ENCODE results near the gene KANTR.
"Not testable (repeated sequence)": the region's sequence is repeated elsewhere in the genome, so short reads cannot be mapped to it uniquely, and the experiment has no call there.

Gene KANTR

DNA sequence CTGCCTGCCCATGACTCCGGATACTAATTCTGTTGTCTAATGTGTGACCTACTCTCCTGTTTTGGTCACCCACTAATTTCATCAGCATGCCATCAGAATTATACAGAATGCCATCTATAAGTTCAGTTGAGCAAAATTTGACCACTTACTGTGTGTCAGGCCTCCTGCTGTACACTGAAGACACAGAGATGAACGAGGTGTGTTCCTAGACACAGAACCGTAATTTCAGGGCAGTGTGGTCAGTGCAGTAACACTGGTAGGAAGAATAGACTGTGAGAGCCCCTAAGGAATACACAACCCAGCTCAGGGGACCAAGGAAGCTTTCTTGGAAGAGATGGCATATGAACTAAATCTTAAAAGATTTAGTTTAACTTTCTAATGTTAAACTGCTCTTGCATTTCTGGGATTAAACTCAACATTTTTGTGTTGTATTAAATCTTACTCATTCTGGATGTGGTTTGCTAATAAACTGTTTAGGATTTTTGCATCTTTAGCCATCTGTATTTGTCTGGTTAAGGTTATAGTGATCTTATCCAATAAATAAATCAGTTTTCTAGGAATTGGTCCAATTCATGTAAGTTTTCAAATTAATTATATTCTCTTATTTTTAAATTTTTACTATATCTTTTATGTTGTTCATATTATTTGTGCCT is 34.3 kb downstream of the KANTR start:
- DNase-seq (ENCODE audit: low read depth), result peak; percentile 18

DNA sequence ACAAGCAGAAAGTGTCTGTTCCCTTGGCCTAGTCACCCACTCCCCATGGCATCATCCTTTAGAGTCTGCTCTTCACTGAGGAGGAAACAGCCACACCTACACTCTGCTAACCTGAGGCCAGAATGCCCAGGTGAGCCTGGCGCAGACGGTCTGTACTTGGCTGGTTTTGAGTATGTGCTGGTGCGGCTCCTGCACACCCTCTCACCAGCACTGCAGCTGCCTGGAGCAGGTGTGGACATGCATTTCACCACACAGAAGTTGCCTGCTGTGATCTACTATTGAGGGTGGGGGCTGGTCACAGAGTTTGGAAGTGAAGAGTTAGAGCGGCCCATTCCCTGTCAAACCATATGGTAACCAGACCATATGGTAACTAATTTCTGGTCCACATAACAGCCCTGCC is 39.5 kb downstream of the KANTR start:
- no peak for DNase-seq (ENCODE audit: low read depth)

- DNase-seq (ENCODE audit: low read depth), result no peak
Measured at GRCh38 chrX:53135581-53135980, 41.6 kb downstream of the KANTR start.

DNA sequence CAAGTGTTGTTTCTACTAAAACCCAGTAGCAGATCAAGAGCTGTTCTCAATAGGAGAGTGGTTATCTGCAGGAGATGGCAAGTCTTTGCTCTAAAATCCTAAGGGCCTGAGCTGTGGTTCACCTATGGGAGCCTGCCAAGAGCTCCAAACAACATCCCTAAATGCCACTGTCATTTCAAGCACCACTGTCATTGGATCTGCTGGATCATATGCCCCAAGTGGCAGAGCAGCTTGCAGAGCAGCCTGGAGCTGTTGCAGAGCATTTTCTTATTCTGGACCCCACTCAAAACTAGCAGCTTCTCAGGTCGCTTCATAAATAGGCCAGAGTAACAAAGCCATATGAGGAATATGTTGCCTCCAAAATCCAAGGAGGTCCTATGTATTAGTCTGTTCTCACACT is 59.6 kb downstream of the KANTR start:
- no peak for DNase-seq (ENCODE audit: low read depth)

DNA sequence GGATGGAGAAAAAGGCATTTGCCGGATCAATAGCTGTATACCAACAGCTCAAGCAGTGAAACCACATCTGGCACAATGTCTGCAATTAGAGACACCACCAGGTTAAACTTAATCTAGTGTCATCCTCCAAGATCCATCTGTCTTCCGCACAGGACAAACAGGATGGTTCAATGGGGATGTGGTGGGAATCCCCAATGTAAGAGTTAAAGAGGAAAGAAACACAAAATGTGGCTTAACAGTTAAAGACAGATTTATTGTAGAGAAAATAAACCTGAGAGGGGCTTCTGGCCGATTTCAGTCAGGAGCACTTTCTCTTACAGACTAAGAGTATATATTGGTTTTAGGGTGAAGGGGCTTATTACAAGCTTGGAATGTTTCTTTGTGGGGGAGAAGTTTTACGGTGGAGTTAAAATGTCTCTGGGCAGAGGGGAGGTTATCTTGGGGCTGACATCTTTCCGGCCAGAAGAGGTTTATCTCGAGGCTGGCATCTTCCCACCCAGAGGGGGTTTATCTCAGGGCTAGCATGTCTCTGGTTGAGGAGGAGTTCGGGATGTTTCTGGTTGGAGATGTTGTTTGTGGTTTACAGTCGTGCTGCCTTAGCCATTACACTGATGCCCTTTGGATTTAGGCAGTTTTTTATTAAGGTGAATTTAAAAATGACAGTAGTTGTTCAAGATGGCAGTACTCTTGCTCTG is 61.7 kb downstream of the KANTR start:
- DNase-seq (ENCODE audit: low read depth), result no peak

- no peak for DNase-seq (ENCODE audit: low read depth)
Measured at GRCh38 chrX:53156207-53156596, 62.3 kb downstream of the KANTR start.

GRCh38 chrX:53159184-53159583 is 65.2 kb downstream of the KANTR start:
- DNase-seq (ENCODE audit: low read depth), result no peak

DNA sequence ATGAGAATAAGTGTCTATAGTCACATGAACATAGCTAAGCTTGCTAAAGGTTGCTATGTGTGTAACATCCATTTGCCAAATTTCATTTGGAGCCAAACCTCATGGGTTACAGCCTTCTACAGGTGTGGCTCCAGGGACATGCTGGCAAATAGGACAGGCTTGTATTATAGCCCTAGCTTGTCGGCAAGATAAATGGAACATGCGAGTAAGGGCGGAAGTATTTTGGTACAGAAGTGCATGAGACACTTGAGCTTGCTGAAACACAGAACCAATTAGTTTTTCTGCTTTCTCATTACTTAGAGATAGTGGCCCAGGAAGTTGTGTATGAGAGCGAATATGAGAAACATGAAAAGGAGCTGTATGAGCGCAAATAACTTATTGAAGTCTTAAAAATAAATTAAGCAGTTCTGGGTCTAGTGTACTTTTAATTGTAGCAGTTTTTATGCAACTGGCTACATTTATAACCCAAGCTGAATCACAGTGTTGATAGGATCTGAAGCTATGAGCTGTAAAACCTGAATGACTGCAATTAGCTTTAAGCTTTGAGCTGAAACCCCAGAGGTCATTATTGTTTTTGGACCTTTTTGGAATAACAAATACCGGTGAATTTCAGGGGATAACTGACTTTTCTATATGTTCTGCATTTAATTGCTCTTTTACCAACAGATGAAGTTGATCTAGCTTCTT is 66.5 kb downstream of the KANTR start:
- no peak for DNase-seq (ENCODE audit: low read depth)

GRCh38 chrX:53163436-53163835 is 69.5 kb downstream of the KANTR start:
- no peak for DNase-seq (ENCODE audit: low read depth)

DNA sequence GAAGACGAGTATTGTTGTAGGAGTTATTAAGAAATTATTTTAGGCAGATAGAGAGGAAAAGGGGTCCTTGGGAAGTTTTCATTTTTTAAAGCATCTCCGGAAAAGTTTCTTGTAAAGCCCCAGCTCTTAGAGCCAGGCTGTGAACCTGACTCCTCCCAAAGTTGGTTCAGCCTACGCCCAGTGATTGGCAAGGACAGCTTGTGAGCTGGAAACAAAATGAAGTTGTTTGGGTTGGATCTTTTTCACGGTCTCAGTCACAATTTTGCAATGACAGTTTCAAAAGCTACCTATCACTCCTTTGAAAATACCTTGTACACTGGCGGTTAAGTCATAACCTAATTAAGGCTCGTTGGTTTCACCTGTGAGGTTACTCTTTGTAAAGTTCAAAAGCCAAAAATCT is 70.6 kb downstream of the KANTR start:
- DNase-seq (ENCODE audit: low read depth), result not testable (repeated sequence)

DNA sequence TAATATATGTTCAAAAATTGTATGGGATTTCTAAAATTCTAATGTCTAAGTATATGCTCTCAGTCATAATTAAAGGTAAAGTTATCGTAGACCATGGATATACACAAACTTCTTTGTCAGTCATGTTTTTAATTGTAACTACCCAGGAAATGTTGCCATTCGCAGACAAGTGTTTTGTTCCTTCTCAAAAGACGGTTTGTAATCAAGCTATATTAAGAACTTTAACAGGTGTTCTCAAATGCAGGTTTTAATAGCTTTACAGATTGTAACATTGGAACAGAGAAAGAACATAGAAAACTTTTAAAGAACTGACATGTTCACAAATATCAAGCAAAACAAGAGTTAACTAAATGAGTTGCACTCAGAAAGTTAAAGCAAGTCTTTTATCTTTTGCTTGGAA is 72.2 kb downstream of the KANTR start:
- DNase-seq (ENCODE audit: low read depth), result no peak

DNA sequence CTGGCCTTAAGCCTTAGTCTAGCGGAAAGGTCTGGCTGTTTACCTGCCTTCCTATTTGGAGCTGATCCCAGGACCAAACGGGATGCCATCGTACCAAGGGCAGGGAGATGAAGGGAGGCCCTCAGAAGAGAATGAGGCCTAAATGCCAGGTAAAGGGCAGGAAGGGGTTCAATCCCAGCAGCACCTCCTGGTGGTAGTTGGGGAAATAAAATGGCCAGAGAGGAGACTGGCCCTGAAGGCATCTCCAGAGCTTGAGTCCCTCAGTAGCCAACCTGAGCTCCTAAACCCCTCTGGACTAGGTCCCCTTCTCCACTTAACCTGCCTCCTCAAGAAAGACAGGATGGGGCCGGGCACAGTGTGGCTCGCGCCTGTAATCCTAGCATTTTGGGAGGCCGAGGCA is 77.4 kb downstream of the KANTR start:
- DNase-seq (ENCODE audit: low read depth), result no peak
